ENCODE data around the gene PSMD8.
"Not testable (repeated sequence)": the region's sequence is repeated elsewhere in the genome, so short reads cannot be mapped to it uniquely, and the experiment has no call there.

Gene PSMD8

GRCh38 chr19:38374332-38375097 lies at the start of gene PSMD8:
TSS of gene PSMD8 (plus strand) at chr19:38374571. CDS start at chr19:38374602, 31 bp downstream.
- peak; percentile 98 for DNase-seq

- no peak for DNase-seq
Observed at GRCh38 chr19:38326591-38326990, 47.8 kb upstream of the PSMD8 start.

GRCh38 chr19:38329651-38330050 lies 44.7 kb upstream of the PSMD8 start:
- DNase-seq: no peak

- no peak for DNase-seq
Observed at GRCh38 chr19:38331728-38332127, 42.6 kb upstream of the PSMD8 start.

GRCh38 chr19:38333245-38333644 lies 41.1 kb upstream of the PSMD8 start:
- no peak for DNase-seq

- peak; percentile 92 for DNase-seq
Observed at GRCh38 chr19:38335949-38336637, 38.3 kb upstream of the PSMD8 start.

- DNase-seq: peak; percentile 89
Observed at GRCh38 chr19:38336638-38337359, 37.6 kb upstream of the PSMD8 start.

GRCh38 chr19:38337360-38337653 lies 37.1 kb upstream of the PSMD8 start:
- DNase-seq: no peak

- DNase-seq: not testable (repeated sequence)
Observed at GRCh38 chr19:38339011-38339410, 35.4 kb upstream of the PSMD8 start.

GRCh38 chr19:38340927-38341326 lies 33.4 kb upstream of the PSMD8 start:
- no peak for DNase-seq

- DNase-seq: no peak
Observed at GRCh38 chr19:38346837-38347236, 27.5 kb upstream of the PSMD8 start.

- DNase-seq: no peak
Observed at GRCh38 chr19:38350883-38351282, 23.5 kb upstream of the PSMD8 start.

- no peak for DNase-seq
Observed at GRCh38 chr19:38351865-38352395, 22.4 kb upstream of the PSMD8 start.

GRCh38 chr19:38352611-38353010 lies 21.8 kb upstream of the PSMD8 start:
- DNase-seq: no peak

GRCh38 chr19:38355728-38356725 lies 18.3 kb upstream of the PSMD8 start:
- DNase-seq: no peak

- no peak for DNase-seq
Observed at GRCh38 chr19:38358071-38358470, 16.3 kb upstream of the PSMD8 start.

- DNase-seq: no peak
Observed at GRCh38 chr19:38359242-38360021, 14.9 kb upstream of the PSMD8 start.

- DNase-seq: peak; percentile 33
Observed at GRCh38 chr19:38360351-38360750, 14.0 kb upstream of the PSMD8 start.

- no peak for DNase-seq
Observed at GRCh38 chr19:38360839-38361631, 13.3 kb upstream of the PSMD8 start.

- peak; percentile 85 for DNase-seq
Observed at GRCh38 chr19:38361633-38362075, 12.7 kb upstream of the PSMD8 start.
